Measurements from ENCODE around the gene AHCYL2.

DNA sequence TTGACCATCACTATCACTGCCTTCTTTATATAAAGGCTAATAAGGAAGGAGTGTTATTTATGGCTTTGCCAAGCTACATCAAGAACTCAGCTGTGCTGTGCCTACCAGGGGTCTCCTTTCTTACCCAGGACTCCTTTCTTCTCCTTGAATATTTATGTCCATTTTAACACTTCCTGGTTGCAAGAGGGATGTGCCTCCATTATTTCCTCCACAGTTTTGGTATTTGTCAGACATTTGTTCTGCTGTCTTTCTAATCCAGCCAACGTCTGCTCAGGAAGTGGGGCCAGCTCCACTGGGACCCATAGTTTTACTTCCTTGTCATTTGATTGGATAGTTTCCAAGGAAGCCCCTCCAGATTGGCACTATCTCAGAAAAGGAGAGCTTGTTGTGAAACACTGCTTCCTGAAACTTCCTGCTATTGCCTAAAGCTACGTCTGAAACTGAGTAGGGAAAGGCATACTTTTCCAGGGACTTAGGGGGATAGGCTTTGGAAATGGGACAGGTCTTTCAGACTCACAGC is 202.8 kb downstream of the AHCYL2 start:
- TF ChIP-seq, protein P1, sequence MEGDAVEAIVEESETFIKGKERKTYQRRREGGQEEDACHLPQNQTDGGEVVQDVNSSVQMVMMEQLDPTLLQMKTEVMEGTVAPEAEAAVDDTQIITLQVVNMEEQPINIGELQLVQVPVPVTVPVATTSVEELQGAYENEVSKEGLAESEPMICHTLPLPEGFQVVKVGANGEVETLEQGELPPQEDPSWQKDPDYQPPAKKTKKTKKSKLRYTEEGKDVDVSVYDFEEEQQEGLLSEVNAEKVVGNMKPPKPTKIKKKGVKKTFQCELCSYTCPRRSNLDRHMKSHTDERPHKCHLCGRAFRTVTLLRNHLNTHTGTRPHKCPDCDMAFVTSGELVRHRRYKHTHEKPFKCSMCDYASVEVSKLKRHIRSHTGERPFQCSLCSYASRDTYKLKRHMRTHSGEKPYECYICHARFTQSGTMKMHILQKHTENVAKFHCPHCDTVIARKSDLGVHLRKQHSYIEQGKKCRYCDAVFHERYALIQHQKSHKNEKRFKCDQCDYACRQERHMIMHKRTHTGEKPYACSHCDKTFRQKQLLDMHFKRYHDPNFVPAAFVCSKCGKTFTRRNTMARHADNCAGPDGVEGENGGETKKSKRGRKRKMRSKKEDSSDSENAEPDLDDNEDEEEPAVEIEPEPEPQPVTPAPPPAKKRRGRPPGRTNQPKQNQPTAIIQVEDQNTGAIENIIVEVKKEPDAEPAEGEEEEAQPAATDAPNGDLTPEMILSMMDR (IDR thresholded peaks at IDR 0.05) = no peak
- TF ChIP-seq EZH2 (IDR thresholded peaks at IDR 0.05) (no peak), EZH2phosphoT487 (IDR thresholded peaks at IDR 0.05) (no peak)
